GM21528 (cell line): ENCODE measurements around the gene NLGN1.

Source experiments
- ATAC-seq: cut with Tn5 transposase; IDR thresholded peaks from one replicate; pipeline ENCODE4 v1.9.1; 2021; ENCODE audit warnings: mild to moderate bottlenecking, moderate library complexity; ENCODE audit not compliant: unreplicated experiment, low FRiP score

The NLGN1 gene

DNA sequence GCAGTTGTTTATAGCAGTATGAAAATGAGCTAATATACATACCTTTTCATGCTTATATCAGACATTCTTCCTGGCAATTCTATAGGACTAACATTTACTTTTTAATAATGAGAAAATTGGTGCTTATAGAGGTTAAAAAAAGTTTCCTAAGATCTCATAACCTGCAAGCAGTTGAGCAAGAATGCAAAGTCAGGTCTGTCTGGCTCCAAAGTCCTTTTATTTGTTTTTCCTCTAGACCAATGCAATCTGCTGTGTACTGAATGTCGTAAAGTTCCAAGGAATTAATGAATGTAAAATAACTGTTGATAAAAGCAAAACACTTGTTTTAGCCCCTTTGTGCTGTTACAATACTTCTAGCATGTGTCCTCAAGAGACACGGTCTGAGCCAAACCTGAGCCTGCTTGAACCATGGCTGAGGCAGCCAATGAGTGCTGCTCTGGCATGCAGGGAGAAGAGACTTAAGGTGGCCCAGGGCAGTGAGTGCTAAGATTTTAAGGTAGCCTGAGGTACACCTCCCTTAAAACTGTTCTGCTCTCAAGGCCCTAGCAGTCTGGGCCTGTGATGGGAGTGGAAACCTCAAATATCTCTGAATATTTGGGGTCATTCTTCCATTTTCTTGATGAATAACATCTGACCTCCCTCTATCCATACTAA is 906.5 kb downstream of the NLGN1 start:
- ATAC-seq = no peak

DNA sequence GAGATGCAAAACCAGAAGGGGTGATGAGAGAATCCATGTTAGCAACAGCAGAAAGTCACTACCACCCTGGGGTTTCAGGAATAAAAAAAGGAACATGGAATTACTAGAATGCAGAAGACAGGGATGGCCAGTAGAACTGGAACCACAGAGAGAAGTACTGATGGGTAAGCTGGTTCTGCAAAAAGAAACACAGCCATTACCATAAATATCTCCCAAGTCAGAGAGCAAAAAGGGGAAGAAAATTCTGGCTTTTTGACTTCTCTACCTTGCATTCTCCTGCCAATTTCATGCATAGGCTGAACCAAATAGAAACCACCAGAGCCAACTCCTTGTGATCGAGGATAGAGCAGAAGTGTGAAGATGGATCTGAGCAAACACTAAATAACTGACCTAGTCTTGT is 911.2 kb downstream of the NLGN1 start:
- ATAC-seq = no peak

- ATAC-seq = no peak
These were observed 913.0 kb downstream of the NLGN1 start for GRCh38 chr3:174310475-174310983.

- no peak for ATAC-seq
These were observed 917.7 kb downstream of the NLGN1 start for GRCh38 chr3:174315225-174315624.

- no peak for ATAC-seq
These were observed 919.5 kb downstream of the NLGN1 start for GRCh38 chr3:174317005-174317404.

DNA sequence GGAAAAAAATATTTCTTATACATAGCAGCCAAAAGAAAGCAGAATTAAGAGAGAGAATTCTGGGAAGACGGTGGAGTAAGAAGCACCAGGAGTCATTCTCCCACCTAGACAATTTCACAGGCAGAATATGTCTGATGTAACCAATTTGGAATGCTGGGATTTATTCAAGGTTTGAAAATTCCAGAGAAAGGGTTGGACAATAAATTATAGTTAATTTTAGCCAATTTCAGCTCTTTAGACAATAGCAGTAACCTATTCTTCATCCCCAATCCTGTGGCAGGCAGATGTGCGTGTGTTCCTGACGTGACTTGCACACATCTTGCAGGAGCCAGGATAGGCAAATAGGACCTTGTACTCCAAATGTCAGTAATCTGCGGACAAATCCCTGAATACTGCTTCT is 920.6 kb downstream of the NLGN1 start:
- ATAC-seq = no peak

- no peak for ATAC-seq
These were observed 924.0 kb downstream of the NLGN1 start for GRCh38 chr3:174321548-174321947.

DNA sequence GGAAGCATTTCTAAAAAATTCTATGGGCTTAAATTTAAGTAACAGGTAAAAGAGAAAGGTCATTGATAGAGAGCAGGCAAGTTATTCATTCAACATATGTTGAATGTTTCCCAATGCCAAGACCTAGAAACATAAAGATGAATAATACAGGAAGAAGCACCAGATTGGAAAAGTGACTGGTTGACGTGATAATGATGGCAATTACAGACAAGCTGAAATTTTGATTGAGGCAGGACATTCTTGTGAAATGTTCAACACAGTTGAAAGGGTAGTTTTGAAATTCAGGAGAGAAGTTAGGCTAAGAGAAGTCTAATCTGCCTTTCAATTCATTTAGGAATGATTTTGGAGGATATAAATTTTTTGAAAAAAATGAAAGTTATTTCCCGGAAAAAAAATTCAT is 925.2 kb downstream of the NLGN1 start:
- ATAC-seq = no peak

DNA sequence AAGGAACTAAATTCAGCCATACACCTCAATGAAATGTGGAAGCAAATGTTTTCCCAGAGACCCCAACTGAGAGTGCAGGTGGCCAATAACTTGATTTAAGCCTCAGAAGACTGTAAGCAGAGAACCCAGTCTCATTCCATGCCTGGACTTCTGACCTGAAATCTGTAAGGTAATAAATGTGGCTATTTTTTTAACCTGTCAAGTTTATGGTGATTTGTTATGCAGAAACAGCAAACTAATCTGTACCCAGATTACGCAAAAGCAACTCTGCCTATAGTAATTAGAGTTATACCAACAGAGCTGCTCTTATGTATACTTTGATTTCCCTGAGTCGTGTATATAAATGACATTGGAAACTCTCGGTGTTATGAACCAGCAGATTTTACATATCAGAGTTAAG is 927.6 kb downstream of the NLGN1 start:
- no peak for ATAC-seq

GRCh38 chr3:174325834-174326700 is 928.5 kb downstream of the NLGN1 start:
- no peak for ATAC-seq

DNA sequence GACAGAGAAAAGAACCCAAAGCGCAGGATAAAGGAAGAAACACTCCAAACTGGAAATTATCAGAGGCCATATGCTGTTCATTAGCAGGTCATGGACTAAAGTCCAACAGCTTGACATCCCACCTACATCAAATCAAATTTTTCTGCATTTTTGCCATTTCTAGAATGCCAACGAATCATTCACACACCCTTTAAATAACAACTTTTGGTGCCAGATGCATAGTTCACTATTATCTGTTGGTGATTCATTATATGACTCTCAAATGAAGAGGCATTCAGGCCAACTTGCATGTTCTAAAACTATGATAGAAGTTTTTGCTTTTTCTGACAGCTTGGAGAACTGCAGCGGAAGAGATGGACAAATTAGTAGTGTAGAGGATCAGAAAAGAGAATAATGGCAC is 931.8 kb downstream of the NLGN1 start:
- ATAC-seq = no peak

DNA sequence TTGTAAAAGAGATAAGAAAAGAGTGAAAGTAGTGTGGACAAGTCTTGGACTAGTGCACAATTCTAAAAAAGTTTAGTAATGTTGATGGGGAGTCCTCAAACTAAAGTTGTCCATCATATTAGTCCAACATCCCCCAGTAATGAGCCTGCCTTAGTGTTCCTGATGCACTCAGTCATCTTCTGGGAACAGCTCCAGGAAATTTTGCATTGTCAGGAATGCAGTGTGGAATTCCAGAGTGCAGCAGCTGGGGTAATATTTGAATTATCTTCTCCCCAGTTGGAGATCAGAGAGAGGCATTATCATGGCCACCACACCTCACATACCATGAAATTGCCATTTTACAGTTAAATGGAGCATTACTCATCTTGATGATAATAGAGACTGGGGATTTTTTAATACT is 932.8 kb downstream of the NLGN1 start:
- no peak for ATAC-seq

DNA sequence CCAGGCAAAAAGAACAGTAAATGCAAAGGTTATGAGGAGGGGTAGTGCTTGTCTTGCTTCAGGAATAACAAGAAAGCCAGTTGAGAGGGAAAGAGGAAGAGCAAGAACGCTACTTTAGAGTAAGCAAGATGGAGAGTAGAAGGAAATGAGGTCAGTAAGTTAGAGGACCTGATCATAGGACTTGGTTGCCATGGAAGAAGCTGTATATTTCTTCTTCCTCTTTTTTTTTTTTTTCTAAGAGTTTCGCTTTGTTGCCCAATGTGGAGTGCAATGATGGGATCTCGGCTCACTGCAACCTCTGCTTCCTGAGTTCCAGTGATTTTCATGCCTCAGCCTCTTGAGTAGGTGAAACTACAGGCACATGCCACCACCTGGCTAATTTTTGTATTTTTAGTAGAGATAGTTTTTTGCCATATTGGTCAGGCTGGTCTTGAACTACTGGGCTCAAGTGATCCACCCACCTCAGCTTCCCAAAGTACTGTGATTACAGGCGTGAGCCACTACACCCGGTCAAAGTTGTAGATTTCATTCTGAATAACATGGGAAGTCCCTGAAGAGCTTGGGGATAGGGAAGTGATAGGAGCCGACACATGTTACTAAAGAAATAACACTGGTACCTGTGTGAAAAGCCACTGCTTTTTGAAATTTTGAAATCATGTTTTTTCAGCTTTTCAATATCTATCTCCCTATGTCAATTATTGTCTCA is 933.7 kb downstream of the NLGN1 start:
- ATAC-seq = no peak

DNA sequence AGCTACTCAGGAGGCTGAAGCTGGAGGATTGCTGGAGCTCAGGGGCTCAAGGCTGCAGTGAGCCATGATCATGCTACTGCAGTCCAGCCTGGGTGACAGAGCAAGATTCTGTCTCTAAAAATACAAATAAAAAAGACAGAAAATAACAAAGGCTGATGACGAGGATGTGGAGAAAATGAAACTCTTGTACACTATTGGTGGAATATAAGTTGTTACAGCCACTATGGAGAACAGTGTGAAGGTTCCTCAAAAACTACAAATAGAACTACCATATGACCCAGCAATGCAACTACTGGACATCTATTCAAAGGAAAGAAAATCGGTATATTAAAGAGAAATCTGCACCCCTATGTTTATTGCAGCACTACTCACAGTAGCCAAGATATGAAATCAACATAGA is 934.8 kb downstream of the NLGN1 start:
- ATAC-seq = no peak

- ATAC-seq = no peak
These were observed 936.1 kb downstream of the NLGN1 start for GRCh38 chr3:174333640-174334039.

DNA sequence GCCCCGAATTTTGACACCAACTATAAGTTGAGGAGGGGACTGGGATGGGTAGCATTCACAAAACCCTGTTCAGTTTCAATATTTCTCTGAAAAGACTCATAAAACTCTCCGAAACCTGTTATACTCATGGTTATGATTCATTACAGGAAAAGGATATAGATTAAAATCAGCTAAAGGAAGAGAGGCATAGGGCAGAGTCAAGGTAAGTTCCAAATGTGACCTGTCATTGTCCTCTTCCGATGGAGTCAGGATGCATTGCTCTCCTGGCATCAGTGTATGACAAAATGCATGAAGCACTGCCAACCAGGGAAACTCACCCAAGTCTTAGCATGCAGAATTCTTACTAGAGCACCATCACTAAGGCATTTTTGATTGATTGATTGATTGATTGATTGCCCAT is 936.6 kb downstream of the NLGN1 start:
- no peak for ATAC-seq

DNA sequence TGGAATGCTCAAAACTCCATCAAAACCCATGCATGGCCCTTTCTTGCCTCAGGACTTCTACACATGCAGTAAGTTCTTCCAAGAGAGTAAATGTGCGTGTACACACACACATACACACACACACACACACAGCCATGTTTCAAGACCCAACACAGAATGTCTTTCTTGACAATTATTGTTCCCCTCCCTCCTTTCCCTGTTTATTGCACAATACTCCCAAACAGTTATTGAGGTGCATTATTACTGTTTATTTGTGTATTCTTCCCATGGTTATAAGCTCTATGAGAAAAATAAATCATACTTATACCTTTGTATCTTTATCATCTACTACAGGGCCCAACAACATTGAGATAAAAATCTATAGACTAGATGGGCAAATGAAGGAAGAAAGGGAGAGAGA is 937.8 kb downstream of the NLGN1 start:
- ATAC-seq = no peak

GRCh38 chr3:174335910-174336309 is 938.4 kb downstream of the NLGN1 start:
- no peak for ATAC-seq
